Neural crest cell (in vitro differentiated cells): ENCODE results near the gene ARHGEF17. TPM values are rescaled to one million over a fixed set of nuclear protein-coding genes. Genes with fewer than 3 reads are reported as not detected.
"Not testable (repeated sequence)": the region's sequence is repeated elsewhere in the genome, so short reads cannot be mapped to it uniquely, and the experiment has no call there.

Source experiments
- DNase-seq: peaks from one replicate; pipeline ENCODE4 v3.0.0; 2021; ENCODE audit warnings: low read depth, mixed read lengths, low spot score
- H3K27ac Mint-ChIP-seq: one replicate; pipeline ENCODE4 v1.8.0; 2021; ENCODE audit warnings: mild to moderate bottlenecking, mixed read lengths; ENCODE audit not compliant: unreplicated experiment
- H3K27me3 Mint-ChIP-seq: 2 replicates; pipeline ENCODE4 v1.8.0; 2021; ENCODE audit warnings: low read depth, mild to moderate bottlenecking, mixed read lengths
- H3K36me3 Mint-ChIP-seq: 2 replicates; pipeline ENCODE4 v1.8.0; 2021; ENCODE audit warnings: low read depth, mild to moderate bottlenecking, mixed read lengths
- H3K4me1 Mint-ChIP-seq: 2 replicates; pipeline ENCODE4 v1.8.0; 2021; ENCODE audit warnings: mixed read lengths
- H3K4me3 Mint-ChIP-seq: one replicate; pipeline ENCODE4 v1.8.0; 2021; ENCODE audit warnings: mild to moderate bottlenecking, mixed read lengths
- H3K9me3 Mint-ChIP-seq: 2 replicates; pipeline ENCODE4 v1.8.0; 2021; ENCODE audit warnings: mixed read lengths
- total RNA-seq: library from RNA; stranded (reverse); gene quantifications from 2 replicates; pipeline ENCODE4 v1.2.1, GENCODE V29; 2021
- TF ChIP-seq, protein P1 (sequence below): fragments of 200-600 bp; sonication (generic); conservative IDR thresholded peaks from 2 replicates; pipeline ENCODE4 v1.5.0; 2021; ENCODE audit warnings: antibody characterized with exemption, mild to moderate bottlenecking

Gene ARHGEF17
- total RNA-seq, 1 donor from 2014 or later: 55.7 TPM

DNA sequence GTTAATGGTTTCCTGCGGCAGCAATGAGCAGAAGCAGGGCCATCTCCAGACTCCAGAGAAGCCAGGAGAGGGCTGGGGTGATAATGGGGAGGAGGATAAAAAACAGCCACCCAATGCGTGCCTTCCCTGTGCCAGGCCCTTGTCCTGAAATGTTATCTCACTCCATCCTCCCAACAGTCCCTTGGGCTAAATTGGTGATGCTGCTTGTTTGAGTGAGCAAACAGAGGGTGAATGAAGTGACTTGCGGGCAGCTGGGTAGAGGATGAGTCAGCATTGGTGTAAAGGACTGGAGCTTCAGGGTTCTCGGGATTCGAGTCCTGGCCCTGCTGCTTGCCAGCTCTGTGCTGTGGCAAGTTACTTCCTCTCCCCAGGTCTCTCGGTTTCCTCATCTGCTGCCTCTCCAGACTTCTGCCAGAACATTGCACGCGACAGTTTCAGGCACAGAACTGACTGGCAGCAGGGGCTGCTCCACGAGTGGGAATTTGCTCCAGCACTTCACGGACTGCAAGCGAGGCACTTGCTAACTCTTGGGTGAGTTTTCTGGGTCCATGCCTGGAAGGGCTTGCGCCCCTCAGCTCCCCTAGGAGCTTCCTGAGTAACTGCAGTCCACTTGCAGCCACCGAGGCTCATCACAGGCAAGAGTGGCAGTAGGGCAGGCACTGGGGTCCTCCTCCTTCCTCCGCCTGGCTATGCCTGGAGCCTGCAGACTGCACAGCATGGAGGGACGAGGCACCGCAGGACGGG, 36.0 kb upstream of the ARHGEF17 start, which contains the start of gene P2RY6:
Gene P2RY6 (plus strand): TSS at position 403 of the 744 bp plus-strand sequence. CDS start 24,181 bp downstream, outside the sequence.
- DNase-seq: no peak
- Mint-ChIP-seq H3K4me1 (peaks cover 8% of the 10 kb centered on the region), H3K27me3 (no peaks in the 10 kb centered on the region), H3K9me3 (no peaks in the 10 kb centered on the region), H3K36me3 (no peaks in the 10 kb centered on the region), H3K4me3 (no peak within 1 kb of the TSS), H3K27ac (peak within 1 kb of the TSS; percentile 43)
- TF ChIP-seq, protein P1, sequence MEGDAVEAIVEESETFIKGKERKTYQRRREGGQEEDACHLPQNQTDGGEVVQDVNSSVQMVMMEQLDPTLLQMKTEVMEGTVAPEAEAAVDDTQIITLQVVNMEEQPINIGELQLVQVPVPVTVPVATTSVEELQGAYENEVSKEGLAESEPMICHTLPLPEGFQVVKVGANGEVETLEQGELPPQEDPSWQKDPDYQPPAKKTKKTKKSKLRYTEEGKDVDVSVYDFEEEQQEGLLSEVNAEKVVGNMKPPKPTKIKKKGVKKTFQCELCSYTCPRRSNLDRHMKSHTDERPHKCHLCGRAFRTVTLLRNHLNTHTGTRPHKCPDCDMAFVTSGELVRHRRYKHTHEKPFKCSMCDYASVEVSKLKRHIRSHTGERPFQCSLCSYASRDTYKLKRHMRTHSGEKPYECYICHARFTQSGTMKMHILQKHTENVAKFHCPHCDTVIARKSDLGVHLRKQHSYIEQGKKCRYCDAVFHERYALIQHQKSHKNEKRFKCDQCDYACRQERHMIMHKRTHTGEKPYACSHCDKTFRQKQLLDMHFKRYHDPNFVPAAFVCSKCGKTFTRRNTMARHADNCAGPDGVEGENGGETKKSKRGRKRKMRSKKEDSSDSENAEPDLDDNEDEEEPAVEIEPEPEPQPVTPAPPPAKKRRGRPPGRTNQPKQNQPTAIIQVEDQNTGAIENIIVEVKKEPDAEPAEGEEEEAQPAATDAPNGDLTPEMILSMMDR: no peak

DNA sequence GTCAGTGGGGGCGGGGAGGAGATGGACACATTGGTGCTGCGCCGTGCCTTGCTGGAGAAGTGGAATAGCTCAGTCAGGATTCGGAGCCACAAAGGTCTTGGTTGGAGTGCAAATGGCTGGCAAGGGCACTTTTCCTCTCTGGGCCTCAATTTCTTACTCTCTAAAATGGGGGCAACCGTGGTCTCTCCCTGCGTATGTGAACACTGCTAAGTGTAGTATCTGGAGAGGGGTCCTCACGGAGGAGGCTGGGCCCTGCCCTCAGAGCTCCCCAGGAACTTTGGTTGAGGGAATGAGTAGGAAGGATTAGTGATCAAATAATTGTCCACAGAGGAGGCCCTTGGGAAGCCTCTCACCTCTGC, 35.4 kb upstream of the ARHGEF17 start:
- Mint-ChIP-seq H3K9me3 (no peaks in the 10 kb centered on the region), H3K4me1 (peaks cover 8% of the 10 kb centered on the region), H3K27me3 (no peaks in the 10 kb centered on the region), H3K4me3 (no peak overlapping the region), H3K27ac (no peak overlapping the region), H3K36me3 (no peaks in the 10 kb centered on the region)
- TF ChIP-seq, protein P1: no peak
- no peak for DNase-seq

DNA sequence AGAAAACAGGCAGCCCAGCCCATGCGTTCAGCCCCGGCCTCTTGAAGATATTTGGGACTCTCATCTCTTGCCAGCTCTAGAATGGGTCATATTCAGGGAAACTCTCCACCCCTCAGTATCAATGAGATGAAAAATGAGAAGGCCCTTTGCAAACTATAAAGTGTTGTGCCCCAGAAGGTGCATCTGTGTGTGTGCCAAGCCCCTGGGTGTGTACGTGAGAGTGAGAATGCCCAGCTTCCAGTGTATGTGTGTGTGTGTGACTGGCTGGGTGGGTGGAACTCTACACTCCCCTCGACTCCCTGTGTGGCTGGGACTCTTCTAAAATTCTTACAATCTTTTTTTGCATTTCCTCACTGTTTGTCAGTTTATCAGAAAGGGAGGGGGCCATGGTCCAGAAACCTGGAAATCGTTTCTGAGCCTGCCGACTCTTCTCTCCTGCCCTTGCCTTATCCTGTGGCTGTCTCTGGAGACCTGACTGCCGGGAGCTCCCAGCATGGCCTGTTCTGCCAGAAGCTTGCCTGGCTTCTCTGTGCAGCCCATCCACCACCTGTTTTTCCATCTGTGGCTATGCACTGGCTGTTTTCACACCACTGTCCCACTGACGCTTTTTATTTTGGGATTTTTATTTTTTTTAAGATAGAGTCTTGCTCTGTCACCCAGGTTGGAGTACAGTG, 34.7 kb upstream of the ARHGEF17 start:
- no peak overlapping the region for H3K4me3 Mint-ChIP-seq
- TF ChIP-seq, protein P1: no peak
- H3K36me3 Mint-ChIP-seq: no peaks in the 10 kb centered on the region
- no peaks in the 10 kb centered on the region for H3K9me3 Mint-ChIP-seq
- no peaks in the 10 kb centered on the region for H3K27me3 Mint-ChIP-seq
- peaks cover 8% of the 10 kb centered on the region for H3K4me1 Mint-ChIP-seq
- no peak for DNase-seq
- no peak overlapping the region for H3K27ac Mint-ChIP-seq

DNA sequence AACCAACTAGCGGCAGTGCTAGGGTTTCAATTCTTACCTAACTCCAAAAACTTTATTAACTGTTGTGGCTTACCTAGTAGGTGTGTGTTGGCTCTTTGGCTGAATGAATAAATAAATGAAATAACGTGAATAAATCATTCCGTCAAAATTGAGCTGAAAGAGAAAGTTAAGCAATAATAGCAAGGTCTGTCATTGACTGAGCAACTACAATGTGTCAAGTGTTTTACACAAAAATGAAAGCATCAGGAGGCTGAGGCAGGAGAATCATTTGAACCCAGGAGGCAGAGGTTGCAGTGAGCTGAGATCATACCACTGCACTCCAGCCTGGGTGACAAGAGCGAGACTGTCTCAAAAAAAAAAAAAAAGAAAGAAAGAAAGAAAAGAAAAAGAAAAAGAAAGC, 33.9 kb upstream of the ARHGEF17 start:
- not testable (repeated sequence) for DNase-seq, H3K27ac Mint-ChIP-seq, H3K4me1 Mint-ChIP-seq

DNA sequence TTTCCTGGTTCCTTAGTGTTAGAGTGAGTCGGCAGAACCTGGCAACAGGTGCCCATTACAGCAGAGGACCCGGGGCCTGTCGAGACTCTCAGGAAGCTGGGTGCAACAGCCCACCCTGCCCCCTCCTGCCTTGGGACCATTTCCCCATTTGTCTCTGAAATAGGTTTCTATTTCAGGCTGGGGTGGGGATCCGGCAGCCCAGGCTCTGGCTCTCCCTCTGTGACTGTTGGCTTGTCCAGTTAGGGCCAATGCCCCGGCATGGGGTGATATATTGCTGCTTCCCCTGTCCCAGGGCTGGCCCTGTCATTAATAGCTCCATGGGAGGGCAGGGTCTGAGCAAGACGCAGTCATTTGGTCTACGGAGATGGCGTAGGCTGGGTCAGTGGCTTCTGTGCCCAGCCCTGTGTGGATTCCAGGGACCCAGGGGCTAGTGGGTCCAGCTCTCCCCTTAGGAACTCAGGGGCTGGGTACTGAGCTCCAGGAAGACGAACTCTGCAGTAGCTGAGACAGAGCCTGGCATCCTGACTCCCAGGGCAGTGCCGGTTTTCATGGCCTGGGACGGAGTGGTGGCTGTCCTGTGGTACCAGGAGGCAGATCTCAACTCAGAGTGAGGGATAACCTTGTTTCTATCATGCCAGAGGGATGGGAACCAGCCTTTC, 33.2 kb upstream of the ARHGEF17 start:
- Mint-ChIP-seq H3K27ac (peak overlapping the region; percentile 57), H3K4me1 (peaks cover 8% of the 10 kb centered on the region), H3K36me3 (no peaks in the 10 kb centered on the region), H3K9me3 (no peaks in the 10 kb centered on the region), H3K4me3 (no peak overlapping the region), H3K27me3 (no peaks in the 10 kb centered on the region)
- DNase-seq: no peak
- TF ChIP-seq, protein P1: no peak

More for the DNA sequence above, 33.9 kb upstream of the ARHGEF17 start:
- not testable (repeated sequence) for H3K9me3 Mint-ChIP-seq, H3K4me3 Mint-ChIP-seq, H3K27me3 Mint-ChIP-seq, H3K36me3 Mint-ChIP-seq
